ENCODE results near the gene UBXN4.

- TF ChIP-seq CTCF (IDR thresholded peaks at IDR 0.05; ENCODE audit: low read depth, low read length) (no peak), EZH2phosphoT487 (IDR thresholded peaks at IDR 0.05; ENCODE audit: low read depth) (no peak)
Observed at GRCh38 chr2:135728064-135728743, 13.5 kb upstream of the UBXN4 start.
